K562 (cell line): ENCODE data around the gene SYNE2.

Source experiments
- ATF7 ChIP-seq: fragments of 450-650 bp; IDR thresholded peaks from 2 replicates; pipeline ENCODE4 v1.7.1; 2014; ENCODE audit warnings: mild to moderate bottlenecking, moderate library complexity
- MXI1 ChIP-seq: IDR thresholded peaks from 2 replicates; pipeline ENCODE4 v1.6.1; 2011; ENCODE audit warnings: low read depth, mild to moderate bottlenecking, improper control_type of control experiment, low read length
- NR1H2 ChIP-seq: sonication (generic); formaldehyde crosslinking; IDR thresholded peaks from 2 replicates; pipeline ENCODE4 v1.4.0; 2020; ENCODE audit warnings: mild to moderate bottlenecking, missing genetic modification reagents
- POLR2AphosphoS2 ChIP-seq: IDR thresholded peaks from 2 replicates; pipeline ENCODE4 v1.6.1; 2012; ENCODE audit warnings: low read length, improper control_type of control experiment
- POLR2AphosphoS5 ChIP-seq: IDR thresholded peaks from 2 replicates; pipeline ENCODE4 v1.6.1; 2011; ENCODE audit warnings: mild to moderate bottlenecking, low read depth, low read length, moderate library complexity; ENCODE audit not compliant: control insufficient read depth, insufficient read depth
- RHOXF2B ChIP-seq: fragments of 250-450 bp; sonication (Bioruptor Pico); conservative IDR thresholded peaks from 2 replicates; pipeline ENCODE4 v1.5.1; 2021
- TRIM28 ChIP-seq: fragments of 450-650 bp; IDR thresholded peaks from 2 replicates; pipeline ENCODE4 v1.6.1; 2017
- TSC22D4 ChIP-seq: fragments of 450-650 bp; IDR thresholded peaks from 2 replicates; pipeline ENCODE4 v1.6.1; 2016; ENCODE audit warnings: missing genetic modification characterization, missing biosample characterization, control low read depth
- ZNF121 ChIP-seq: sonication (generic); formaldehyde crosslinking; conservative IDR thresholded peaks from 2 replicates; pipeline ENCODE4 v1.8.0; 2022; ENCODE audit warnings: missing genetic modification reagents
- ZNF232 ChIP-seq: sonication (generic); formaldehyde crosslinking; IDR thresholded peaks from 2 replicates; pipeline ENCODE4 v1.8.0; 2022; ENCODE audit warnings: mild to moderate bottlenecking, missing genetic modification reagents
- ZZZ3 ChIP-seq: fragments of 450-650 bp; IDR thresholded peaks from 2 replicates; pipeline ENCODE4 v1.6.1; 2016; ENCODE audit warnings: antibody characterized with exemption, mild to moderate bottlenecking, moderate library complexity
- TF ChIP-seq, protein P1 (sequence below), 3 experiments: IDR thresholded peaks in 2 of 3; conservative IDR thresholded peaks in 1 of 3; 2 replicates each; pipeline ENCODE4 v1.5.1; 2011 to 2012; ENCODE audit warnings: low read length in 3 of 3, mild to moderate bottlenecking in 3 of 3, control low read depth in 2 of 3, improper control_type of control experiment in 1 of 3, inconsistent platforms in 1 of 3, low read depth in 1 of 3, mixed read lengths in 1 of 3, moderate library complexity in 1 of 3; ENCODE audit not compliant: insufficient read depth in 2 of 3
- TF ChIP-seq, protein P2 (sequence below): fragments of 450-650 bp; IDR thresholded peaks from 2 replicates; pipeline ENCODE4 v1.6.1; 2018; ENCODE audit not compliant: partially characterized antibody

DNA sequence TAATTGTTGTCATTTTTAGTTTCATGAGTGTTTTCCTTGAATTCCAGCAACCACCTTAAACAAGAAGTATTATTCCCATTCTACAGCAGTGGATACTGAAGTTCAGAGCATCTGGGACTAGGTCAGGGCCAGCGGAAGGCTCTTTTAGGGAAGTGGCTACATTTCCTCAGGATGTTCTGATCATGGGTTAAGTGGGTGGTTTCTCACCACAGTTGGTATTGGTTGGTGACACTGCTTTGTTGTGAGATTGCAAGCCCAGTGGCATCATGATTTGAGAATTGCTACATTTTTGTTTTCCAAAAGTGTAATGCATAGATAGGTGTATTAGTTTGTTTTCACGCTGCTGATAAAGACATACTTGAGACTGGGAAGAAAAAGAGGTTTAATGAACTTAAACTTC is 47.1 kb downstream of the SYNE2 start:
- TF ChIP-seq ATF7 (no peak), POLR2AphosphoS5 (no peak), NR1H2 (CRISPR knock-in tag) (no peak), TRIM28 (no peak), ZZZ3 (no peak), POLR2AphosphoS2 (no peak), TSC22D4 (tag) (no peak), MXI1 (no peak), RHOXF2B (CRISPR knock-in tag) (no peak), ZNF121 (CRISPR knock-in tag) (no peak), ZNF232 (CRISPR knock-in tag) (no peak)
- TF ChIP-seq, protein P1, sequence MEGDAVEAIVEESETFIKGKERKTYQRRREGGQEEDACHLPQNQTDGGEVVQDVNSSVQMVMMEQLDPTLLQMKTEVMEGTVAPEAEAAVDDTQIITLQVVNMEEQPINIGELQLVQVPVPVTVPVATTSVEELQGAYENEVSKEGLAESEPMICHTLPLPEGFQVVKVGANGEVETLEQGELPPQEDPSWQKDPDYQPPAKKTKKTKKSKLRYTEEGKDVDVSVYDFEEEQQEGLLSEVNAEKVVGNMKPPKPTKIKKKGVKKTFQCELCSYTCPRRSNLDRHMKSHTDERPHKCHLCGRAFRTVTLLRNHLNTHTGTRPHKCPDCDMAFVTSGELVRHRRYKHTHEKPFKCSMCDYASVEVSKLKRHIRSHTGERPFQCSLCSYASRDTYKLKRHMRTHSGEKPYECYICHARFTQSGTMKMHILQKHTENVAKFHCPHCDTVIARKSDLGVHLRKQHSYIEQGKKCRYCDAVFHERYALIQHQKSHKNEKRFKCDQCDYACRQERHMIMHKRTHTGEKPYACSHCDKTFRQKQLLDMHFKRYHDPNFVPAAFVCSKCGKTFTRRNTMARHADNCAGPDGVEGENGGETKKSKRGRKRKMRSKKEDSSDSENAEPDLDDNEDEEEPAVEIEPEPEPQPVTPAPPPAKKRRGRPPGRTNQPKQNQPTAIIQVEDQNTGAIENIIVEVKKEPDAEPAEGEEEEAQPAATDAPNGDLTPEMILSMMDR (IDR thresholded peaks at IDR 0.05 in 2 of 3, conservative IDR thresholded peaks at IDR 0.05 in 1 of 3; ENCODE audit: insufficient read depth in 2 of 3, low read depth in 1 of 3, low read length in 3 of 3), result no peak
- TF ChIP-seq, protein P2, sequence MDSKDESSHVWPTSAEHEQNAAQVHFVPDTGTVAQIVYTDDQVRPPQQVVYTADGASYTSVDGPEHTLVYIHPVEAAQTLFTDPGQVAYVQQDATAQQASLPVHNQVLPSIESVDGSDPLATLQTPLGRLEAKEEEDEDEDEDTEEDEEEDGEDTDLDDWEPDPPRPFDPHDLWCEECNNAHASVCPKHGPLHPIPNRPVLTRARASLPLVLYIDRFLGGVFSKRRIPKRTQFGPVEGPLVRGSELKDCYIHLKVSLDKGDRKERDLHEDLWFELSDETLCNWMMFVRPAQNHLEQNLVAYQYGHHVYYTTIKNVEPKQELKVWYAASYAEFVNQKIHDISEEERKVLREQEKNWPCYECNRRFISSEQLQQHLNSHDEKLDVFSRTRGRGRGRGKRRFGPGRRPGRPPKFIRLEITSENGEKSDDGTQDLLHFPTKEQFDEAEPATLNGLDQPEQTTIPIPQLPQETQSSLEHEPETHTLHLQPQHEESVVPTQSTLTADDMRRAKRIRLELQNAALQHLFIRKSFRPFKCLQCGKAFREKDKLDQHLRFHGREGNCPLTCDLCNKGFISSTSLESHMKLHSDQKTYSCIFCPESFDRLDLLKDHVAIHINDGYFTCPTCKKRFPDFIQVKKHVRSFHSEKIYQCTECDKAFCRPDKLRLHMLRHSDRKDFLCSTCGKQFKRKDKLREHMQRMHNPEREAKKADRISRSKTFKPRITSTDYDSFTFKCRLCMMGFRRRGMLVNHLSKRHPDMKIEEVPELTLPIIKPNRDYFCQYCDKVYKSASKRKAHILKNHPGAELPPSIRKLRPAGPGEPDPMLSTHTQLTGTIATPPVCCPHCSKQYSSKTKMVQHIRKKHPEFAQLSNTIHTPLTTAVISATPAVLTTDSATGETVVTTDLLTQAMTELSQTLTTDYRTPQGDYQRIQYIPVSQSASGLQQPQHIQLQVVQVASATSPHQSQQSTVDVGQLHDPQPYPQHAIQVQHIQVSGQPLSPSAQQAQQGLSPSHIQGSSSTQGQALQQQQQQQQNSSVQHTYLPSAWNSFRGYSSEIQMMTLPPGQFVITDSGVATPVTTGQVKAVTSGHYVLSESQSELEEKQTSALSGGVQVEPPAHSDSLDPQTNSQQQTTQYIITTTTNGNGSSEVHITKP, result no peak
